Smooth muscle cell (in vitro differentiated cells): Measurements from ENCODE around the gene GRHL1. TPM values are rescaled to one million over a fixed set of nuclear protein-coding genes. Genes with fewer than 3 reads are reported as not detected.

Experiments used
- DNase-seq: peaks from one replicate; lab custom pipeline; 2025; ENCODE audit not compliant: unreplicated experiment; lab: John Stamatoyannopoulos, UW
- H2AFZ ChIP-seq: fragments of 200-600 bp; sonication (generic); 2 replicates; pipeline ENCODE4 v1.6.0; 2016; ENCODE audit warnings: antibody characterized with exemption, low read depth, mild to moderate bottlenecking
- H3F3A ChIP-seq: fragments of 200-600 bp; sonication (generic); 2 replicates; pipeline ENCODE4 v1.6.0; 2017; ENCODE audit warnings: antibody characterized with exemption, low read depth
- H3K27ac ChIP-seq: fragments of 200-600 bp; sonication (generic); 2 replicates; pipeline ENCODE4 v1.5.1; 2016; ENCODE audit warnings: low read depth, mild to moderate bottlenecking
- H3K27me3 ChIP-seq: fragments of 200-600 bp; sonication (generic); 2 replicates; pipeline ENCODE4 v1.6.1; 2016; ENCODE audit warnings: low read depth, mild to moderate bottlenecking
- H3K36me3 ChIP-seq: fragments of 200-600 bp; sonication (generic); 2 replicates; pipeline ENCODE4 v1.5.1; 2016; ENCODE audit warnings: low read depth
- H3K4me1 ChIP-seq: fragments of 200-600 bp; sonication (generic); 2 replicates; pipeline ENCODE4 v1.5.1; 2016; ENCODE audit warnings: low read depth
- H3K4me2 ChIP-seq: fragments of 200-600 bp; sonication (generic); 2 replicates; pipeline ENCODE4 v1.6.0; 2016; ENCODE audit warnings: mild to moderate bottlenecking
- H3K4me3 ChIP-seq: fragments of 200-600 bp; sonication (generic); 2 replicates; pipeline ENCODE4 v1.5.1; 2016; ENCODE audit warnings: mild to moderate bottlenecking
- H3K79me2 ChIP-seq: fragments of 200-600 bp; sonication (generic); 2 replicates; pipeline ENCODE4 v1.6.0; 2016; ENCODE audit warnings: low read depth, mild to moderate bottlenecking
- H3K9ac ChIP-seq: fragments of 200-600 bp; sonication (generic); 2 replicates; pipeline ENCODE4 v1.6.0; 2016; ENCODE audit warnings: low read depth
- H3K9me3 ChIP-seq: fragments of 200-600 bp; sonication (generic); replicated peaks from 2 replicates; pipeline ENCODE4 v1.5.1; 2016; ENCODE audit warnings: low read depth
- H4K20me1 ChIP-seq: fragments of 200-600 bp; sonication (generic); 2 replicates; pipeline ENCODE4 v1.6.0; 2016; ENCODE audit warnings: low read depth
- CTCF ChIP-seq: fragments of 200-600 bp; sonication (generic); IDR thresholded peaks from 2 replicates; pipeline ENCODE4 v1.5.1; 2017; ENCODE audit warnings: borderline replicate concordance, mild to moderate bottlenecking, antibody characterized with exemption; ENCODE audit not compliant: insufficient read depth, poor library complexity, severe bottlenecking
- WGBS: methylation state at CpG from one replicate; pipeline ENCODE4 v1.1.7; 2016; ENCODE audit warnings: low lambda C conversion rate; 5-methylcytosine and 5-hydroxymethylcytosine counted together
- polyA plus RNA-seq: library from polyadenylated mRNA; unstranded; fragments of >200 nt; fragmentation: Nextera tagmentation; extraction: Ambion mirVana; gene quantifications from 2 replicates; pipeline ENCODE4 v1.2.1, GENCODE V29; 2016
- total RNA-seq: library from RNA; depleted of rRNA; stranded (reverse); fragments of >200 nt; gene quantifications from 2 replicates; pipeline ENCODE4 v1.2.3, GENCODE V29; 2014

Gene GRHL1
- total and polyA plus RNA-seq, 2 experiments from 2014 or later, result 2.0 to 26.8 TPM

GRCh38 chr2:9937258-9937657 is 14.2 kb upstream of the GRHL1 start:
- H3K4me2 ChIP-seq, result no peak overlapping the region
- H3K4me3 ChIP-seq, result no peak overlapping the region
- 95% methylated on average over 4 of the region's 4 CpGs for WGBS
- H3K4me1 ChIP-seq, result peaks cover 9% of the 10 kb centered on the region
- no peaks in the 10 kb centered on the region for H4K20me1 ChIP-seq
- no peak for DNase-seq
- no peak overlapping the region for H2AFZ ChIP-seq
- H3K9me3 ChIP-seq, result no peaks in the 10 kb centered on the region
- no peaks in the 10 kb centered on the region for H3K27me3 ChIP-seq
- H3K79me2 ChIP-seq, result no peaks in the 10 kb centered on the region
- no peaks in the 10 kb centered on the region for H3K36me3 ChIP-seq
- H3F3A ChIP-seq, result no peaks in the 10 kb centered on the region
- no peak overlapping the region for H3K27ac ChIP-seq
- H3K9ac ChIP-seq, result no peak overlapping the region
- TF ChIP-seq CTCF, result no peak

- 80% methylated on average over 9 of the region's 9 CpGs for WGBS
- Histone ChIP-seq H3K79me2 (no peaks in the 10 kb centered on the region), H4K20me1 (no peaks in the 10 kb centered on the region), H3K27ac (no peak overlapping the region), H3K4me2 (no peak overlapping the region), H3K27me3 (no peaks in the 10 kb centered on the region), H3K4me1 (peaks cover 9% of the 10 kb centered on the region), H3K9me3 (no peaks in the 10 kb centered on the region), H3F3A (no peaks in the 10 kb centered on the region), H3K36me3 (no peaks in the 10 kb centered on the region), H3K9ac (no peak overlapping the region), H2AFZ (no peak overlapping the region), H3K4me3 (no peak overlapping the region)
- TF ChIP-seq CTCF, result no peak
- DNase-seq, result no peak
Observed at GRCh38 chr2:9937968-9938367, 13.5 kb upstream of the GRHL1 start.

GRCh38 chr2:9939587-9940485 is 11.7 kb upstream of the GRHL1 start:
- H3F3A ChIP-seq, result no peaks in the 10 kb centered on the region
- H3K27ac ChIP-seq, result peak overlapping the region; percentile 87
- no peak overlapping the region for H3K4me3 ChIP-seq
- H3K4me1 ChIP-seq, result peaks cover 9% of the 10 kb centered on the region
- 72% methylated on average over 9 of the region's 9 CpGs for WGBS
- no peak overlapping the region for H3K4me2 ChIP-seq
- H2AFZ ChIP-seq, result no peak overlapping the region
- DNase-seq, result no peak
- H3K9ac ChIP-seq, result no peak overlapping the region
- H3K27me3 ChIP-seq, result no peaks in the 10 kb centered on the region
- H3K9me3 ChIP-seq, result no peaks in the 10 kb centered on the region
- H4K20me1 ChIP-seq, result no peaks in the 10 kb centered on the region
- no peak for TF ChIP-seq CTCF
- no peaks in the 10 kb centered on the region for H3K36me3 ChIP-seq
- no peaks in the 10 kb centered on the region for H3K79me2 ChIP-seq
